Measurements from ENCODE around the gene GNAL.

The GNAL gene

DNA sequence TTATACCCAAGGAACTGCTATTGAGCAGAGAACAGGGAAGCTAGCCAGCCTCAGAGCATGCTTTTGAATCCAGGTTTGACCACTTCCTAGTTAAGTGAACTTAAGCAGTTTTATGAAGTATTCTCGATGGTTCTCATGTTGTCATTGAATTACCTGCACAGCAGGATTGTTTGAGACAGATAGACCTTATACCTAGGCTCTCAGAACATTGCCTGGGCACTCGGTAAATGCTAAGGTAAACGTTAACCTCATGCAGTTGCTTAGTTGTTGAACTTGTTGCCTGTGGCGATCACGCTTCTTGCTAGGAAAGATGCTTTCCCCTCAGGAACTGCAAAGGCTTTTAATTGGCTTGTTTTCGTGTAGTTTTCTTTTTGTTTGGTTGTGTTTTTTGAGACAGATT is 128.2 kb downstream of the GNAL start:
- DNase-seq: no peak

- no peak for DNase-seq
These were observed 129.6 kb downstream of the GNAL start for GRCh38 chr18:11818486-11819203.

DNA sequence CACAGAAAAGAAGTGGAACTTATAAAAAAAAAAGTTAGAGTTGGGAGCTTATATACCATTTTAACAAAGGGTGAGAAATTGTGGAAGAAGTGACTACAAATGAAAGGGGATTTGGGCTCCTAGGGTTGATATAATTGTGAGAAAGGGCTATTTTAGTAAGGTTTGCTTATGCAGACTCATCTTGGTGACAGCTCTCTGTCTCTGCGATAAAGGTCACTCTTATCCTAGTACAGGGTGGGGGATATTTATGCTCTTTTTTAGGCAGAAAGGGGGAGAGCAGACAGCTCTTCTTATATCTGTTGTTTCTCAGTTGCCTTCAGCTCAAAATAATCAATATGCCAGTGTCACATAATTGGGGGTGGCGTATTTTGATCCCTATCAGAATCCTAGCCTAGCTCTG is 130.9 kb downstream of the GNAL start:
- DNase-seq: no peak

DNA sequence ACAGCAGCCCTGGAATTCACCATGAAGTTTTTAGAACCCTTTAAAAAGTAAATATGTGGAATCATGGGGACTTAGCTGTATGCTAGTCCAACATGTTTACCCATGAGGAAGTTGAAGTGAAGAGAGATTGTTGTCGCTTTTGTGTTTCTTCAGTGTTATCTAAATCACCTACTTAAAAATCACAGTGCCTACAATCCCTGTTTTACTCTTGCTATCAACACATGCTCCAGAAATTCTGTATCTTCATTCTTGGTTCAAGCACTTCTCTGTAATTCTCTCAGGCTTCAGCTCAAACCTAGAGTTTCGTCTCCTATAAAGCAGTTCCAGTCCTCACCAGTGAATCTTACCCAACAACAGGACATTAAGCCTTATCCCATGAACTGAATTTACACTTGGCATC is 131.6 kb downstream of the GNAL start:
- no peak for DNase-seq

DNA sequence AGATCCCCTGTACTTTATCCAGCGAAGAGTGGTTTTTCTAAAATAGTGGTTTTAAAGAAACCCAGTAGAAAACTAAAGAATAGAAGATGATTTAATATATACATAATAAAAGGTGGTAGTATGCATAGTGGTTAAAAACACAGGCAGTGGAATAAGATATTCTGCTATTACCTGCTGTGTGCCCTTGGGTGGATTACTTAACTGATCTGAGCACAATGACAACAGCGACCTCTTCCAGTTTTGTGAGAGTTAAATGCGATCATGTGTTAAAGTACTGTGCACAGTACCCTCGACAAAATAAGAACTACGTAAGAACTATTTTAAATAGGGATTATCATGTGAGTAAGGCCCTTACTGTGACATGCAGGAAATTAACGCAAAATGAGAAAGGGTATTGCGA is 132.1 kb downstream of the GNAL start:
- no peak for DNase-seq

GRCh38 chr18:11821643-11822237 is 132.7 kb downstream of the GNAL start:
- DNase-seq: no peak

- DNase-seq: no peak
These were observed 134.5 kb downstream of the GNAL start for GRCh38 chr18:11823545-11823944.

DNA sequence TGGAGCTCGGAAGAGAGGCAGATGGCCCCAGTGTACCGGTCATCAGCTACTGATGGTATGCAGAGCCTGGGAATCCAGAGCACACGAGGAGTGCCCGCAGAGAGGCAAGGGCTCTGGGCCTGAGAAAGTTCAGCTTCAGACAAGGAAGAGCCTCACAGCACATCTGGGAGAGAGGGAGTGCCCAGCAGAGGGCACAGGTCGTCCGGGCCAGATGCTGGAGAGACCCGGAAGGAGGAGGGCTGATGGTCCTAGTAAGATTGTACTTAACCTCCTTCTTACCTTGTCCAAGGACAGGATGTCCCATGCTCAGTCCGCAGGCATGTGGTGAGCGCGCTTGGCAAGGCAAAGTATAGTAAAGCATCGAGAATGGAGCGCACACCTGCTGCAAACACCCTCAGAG is 137.8 kb downstream of the GNAL start:
- DNase-seq: no peak

GRCh38 chr18:11828786-11829432 is 139.8 kb downstream of the GNAL start:
- DNase-seq: no peak

DNA sequence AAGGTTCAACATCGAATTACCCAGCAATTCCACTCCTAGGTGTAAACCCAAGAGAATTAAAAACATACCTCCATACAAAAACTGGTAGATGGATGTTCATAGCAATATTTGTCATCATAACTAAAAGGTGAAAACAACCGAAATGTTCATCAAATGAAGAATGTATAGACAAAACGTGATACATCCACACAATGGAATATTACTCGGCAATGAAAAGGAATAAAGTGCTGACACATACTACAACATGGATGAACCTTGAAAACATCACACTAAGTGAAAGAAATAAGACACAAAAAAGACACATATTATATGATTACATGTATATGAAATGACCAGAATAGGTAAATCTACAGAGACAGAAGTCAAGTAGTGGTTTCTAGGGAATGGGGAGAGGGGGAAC is 141.5 kb downstream of the GNAL start:
- DNase-seq: no peak

GRCh38 chr18:11831921-11832320 is 142.9 kb downstream of the GNAL start:
- DNase-seq: no peak

DNA sequence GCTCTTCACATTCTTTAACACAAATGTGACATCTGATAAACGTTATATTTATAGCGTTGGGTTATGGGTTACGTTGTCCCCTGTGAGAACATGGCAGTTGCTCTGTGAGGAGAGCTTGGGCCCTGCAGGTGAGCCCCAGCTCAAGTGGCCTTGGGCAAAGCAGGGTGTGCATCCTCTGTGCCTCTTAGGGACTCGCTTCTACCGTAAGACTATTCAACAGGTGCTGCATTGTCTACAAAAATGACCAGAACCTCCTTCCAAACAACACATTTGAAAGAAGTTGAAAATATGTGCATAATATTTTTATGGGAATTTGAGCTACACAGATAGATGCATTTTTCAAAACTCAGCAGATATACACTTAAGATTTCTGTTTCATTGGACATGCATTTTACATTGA is 145.7 kb downstream of the GNAL start:
- no peak for DNase-seq

DNA sequence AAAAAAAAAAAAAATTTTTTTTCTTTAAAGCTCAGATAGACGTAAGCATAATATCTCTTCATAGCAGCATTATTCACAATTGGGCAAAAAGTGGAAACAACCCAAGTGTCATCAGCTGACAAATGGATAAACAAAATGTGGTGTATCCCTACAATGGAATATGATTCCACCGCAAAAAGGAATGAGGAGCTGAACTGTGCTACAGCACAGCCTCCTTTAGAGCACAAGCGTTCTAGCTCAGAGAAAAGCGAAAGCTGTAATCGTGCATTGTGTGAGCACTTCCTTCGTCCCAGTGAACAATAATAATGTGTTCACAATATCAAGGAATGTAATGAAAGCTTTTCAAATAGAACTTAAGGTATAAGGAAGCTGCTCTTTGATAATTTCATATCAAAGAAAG is 150.5 kb downstream of the GNAL start:
- no peak for DNase-seq

DNA sequence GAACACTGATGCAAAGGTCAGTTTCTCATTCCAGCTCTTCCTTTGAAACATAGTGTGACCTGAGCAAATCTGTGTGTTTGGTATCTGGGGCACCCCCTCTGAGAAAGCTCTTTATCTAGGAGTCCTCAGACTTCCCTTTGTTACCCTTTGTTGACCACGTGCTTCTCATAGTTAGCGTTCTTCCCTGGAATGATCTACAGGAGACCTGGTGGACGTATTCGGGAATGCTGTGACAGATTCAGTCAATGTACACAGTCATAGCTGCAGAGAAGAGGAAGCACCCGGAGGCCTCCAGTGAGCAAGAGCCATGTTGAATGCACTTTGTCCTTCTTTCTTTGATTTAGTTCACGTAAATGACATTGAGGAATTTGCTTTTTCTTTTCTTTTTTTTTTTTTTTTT is 151.4 kb downstream of the GNAL start:
- DNase-seq: no peak

DNA sequence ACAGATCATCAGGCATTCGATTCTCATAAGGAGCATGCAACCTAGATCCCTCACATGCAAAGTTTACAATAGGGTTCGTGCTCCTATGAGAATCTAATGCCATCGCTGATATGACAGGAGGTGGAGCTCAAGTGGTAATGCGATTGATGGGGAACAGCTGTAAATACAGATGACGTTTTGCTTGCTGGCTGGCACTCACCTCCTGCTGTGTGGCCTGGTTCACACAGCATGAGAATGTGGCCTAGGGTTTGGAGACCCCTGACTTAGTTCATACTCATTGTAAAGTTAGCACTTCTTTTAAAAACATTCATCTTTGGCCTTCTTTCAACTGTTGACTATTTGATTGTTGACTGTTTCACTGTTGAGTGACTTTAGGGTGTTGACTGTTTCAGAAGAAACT is 153.5 kb downstream of the GNAL start:
- DNase-seq: no peak

DNA sequence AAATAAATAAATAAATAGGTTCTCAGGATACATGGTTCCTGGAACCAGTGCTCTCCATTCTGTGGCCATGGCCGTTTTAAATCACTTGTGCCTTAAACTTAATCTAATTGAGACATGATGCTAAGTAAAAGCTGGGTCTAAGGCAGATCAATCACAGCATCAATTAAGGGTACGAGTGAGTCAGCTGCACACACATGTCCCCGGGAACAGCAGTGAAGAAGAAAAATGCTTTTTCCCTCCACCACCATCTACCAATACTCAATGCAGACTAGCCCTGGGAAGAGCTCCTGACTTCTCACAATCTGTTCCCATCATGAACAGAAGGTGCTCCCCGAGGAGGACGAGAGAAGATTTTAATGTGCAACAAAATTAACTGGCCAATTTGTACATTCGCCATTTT is 155.4 kb downstream of the GNAL start:
- no peak for DNase-seq

GRCh38 chr18:11845654-11846053 is 156.6 kb downstream of the GNAL start:
- DNase-seq: no peak

DNA sequence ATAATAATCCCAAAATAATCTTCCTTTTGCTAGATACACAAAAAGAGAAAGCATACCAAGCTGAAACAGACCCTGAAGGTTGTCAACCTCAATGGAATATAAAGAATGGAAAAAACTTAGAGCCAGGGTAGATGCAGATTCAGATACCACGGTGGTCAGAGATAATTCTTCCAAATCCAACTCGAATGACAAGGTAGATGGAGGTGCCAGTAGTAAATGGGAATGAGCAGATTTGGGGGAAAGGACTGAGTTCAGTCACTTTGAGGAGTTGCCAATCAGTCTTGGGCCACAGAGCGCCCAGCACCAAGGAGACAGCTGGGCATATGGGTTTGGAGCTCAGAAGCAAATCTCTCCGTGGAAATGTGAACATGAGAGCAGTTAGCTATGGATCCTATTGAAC is 158.7 kb downstream of the GNAL start:
- no peak for DNase-seq

GRCh38 chr18:11849279-11849678 is 160.2 kb downstream of the GNAL start:
- DNase-seq: no peak

GRCh38 chr18:11849841-11850634 is 161.0 kb downstream of the GNAL start:
- DNase-seq: peak; percentile 64

DNA sequence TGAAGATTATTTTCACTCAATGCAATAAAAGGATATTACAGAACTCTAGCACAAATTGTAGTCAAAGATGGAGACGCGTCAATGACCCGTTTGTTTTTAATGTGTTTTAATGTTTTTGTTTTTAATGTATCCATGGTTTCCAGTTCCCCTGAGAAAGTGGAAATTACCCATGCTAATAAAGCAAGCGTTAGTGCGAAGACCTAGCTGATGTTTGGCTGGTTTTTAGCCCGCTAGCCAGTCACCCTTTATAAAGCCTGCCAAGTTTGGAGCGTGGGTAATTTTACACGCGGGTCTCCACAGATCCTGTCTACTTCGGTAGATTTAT is 161.7 kb downstream of the GNAL start:
- DNase-seq: no peak

DNA sequence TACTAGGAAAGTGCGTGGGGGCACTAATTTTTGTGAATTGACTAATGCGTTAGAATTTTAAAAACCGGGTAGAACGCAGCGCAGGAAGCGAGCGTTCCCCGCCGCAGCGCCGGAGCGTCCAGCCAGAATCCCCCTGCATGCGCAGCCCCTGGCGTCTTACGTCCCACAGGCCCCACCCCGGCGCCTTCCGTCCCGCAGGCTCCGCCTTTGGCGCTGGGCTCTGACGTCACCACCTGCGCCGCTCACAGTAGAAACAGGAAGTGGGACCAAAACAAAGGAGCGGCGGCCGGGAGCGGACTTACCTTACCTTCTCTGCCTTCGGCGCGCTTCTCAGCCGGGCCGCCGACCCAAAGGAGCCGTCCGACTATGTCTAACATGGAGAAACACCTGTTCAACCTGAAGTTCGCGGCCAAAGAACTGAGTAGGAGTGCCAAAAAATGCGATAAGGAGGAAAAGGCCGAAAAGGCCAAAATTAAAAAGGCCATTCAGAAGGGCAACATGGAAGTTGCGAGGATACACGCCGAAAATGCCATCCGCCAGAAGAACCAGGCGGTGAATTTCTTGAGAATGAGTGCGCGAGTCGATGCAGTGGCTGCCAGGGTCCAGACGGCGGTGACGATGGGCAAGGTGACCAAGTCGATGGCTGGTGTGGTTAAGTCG is 162.2 kb downstream of the GNAL start, which contains the start of gene CHMP1B:
Gene CHMP1B, plus strand, starts transcription at position 268 of the 660 bp plus-strand sequence. Its CDS starts 99 bp downstream, at position 367.
- DNase-seq: peak; percentile 98

GRCh38 chr18:11851806-11852337 is 162.8 kb downstream of the GNAL start:
- peak; percentile 62 for DNase-seq

Measured in activated CD4-positive, alpha-beta T cell treated with anti-CD3 and anti-CD28 coated beads for 48 hours (primary cell).